ENCODE measurements around the gene TRAF2. TPM values are rescaled to one million over a fixed set of nuclear protein-coding genes. Genes with fewer than 3 reads are reported as not detected.

The TRAF2 gene
- total and polyA plus RNA-seq, 9 of the 15 experiments (the other 6 are each of a cell fraction or from before 2014, with no cell fraction given), result 0.24 to 45.2 (median 18.0) TPM

DNA sequence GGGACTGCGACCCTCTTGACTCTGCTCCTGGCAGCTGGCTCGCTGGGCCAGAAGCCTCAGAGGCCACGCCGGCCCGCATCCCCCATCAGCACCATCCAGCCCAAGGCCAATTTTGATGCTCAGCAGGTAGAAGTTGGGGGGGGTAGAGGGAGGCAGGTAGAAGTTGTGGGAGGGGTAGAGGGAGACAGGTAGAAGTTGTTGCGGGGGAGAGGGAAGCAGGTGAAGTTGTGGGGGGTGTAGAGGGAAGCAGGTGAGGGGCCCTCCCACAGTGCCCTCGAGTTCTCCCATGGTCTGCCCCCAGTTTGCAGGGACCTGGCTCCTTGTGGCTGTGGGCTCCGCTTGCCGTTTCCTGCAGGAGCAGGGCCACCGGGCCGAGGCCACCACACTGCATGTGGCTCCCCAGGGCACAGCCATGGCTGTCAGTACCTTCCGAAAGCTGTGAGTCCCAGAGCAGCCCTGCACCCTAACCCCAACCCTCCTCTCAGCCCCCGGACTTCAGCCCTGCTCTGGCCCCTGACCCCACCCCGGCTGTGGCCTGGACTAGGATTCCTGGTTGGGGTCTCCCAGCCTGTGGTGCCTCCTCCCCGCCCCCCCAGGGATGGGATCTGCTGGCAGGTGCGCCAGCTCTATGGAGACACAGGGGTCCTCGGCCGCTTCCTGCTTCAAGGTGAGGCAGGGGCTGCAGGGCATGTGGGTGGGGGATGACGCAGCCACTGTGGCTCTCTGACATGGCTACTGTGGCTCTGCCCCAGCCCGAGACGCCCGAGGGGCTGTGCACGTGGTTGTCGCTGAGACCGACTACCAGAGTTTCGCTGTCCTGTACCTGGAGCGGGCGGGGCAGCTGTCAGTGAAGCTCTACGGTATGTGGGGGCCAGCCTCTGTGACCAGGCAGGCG is 59.3 kb downstream of the TRAF2 start:
- intact Hi-C loops (cut with micrococcal nuclease) (loop anchor here (2.0 to 5.0 kb wide), 3 partner anchors 47 to 158 kb away; partner anchors contain the start of genes ABCA2 and PAXX), in situ Hi-C loops (cut with MboI) (loop anchor here (5.0 kb wide), 1 partner anchor 92 kb away; no protein-coding TSS in a partner anchor)
- BruUV-seq (replicated peaks), result no TSS peak
- ChIA-PET POLR2A (interaction anchor here (0.5 to 1.3 kb wide), 3 partner anchors 19 to 110 kb away, joined by 3 to 4 read pairs (median 3); no protein-coding TSS in a partner anchor), CTCF (ENCODE audit: low intra/inter-chr PET ratio) (interaction anchor here (0.6 kb wide), 2 partner anchors 118 to 233 kb away, joined by 3 to 4 read pairs; partner anchors contain the start of gene DIPK1B)
- TF ChIP-seq HMGN3 (IDR thresholded peaks at IDR 0.05; ENCODE audit: borderline replicate concordance, extremely low read depth, insufficient read length, low read depth, low read length), result peak; percentile 23
- TF ChIP-seq ZC3H4 (CRISPR knock-in tag; IDR thresholded peaks at IDR 0.05; ENCODE audit: borderline replicate concordance), result 0 out of 2 replicates have a peak, but pooled peaks have one; percentile 32
- TF ChIP-seq ZBTB8A (IDR thresholded peaks at IDR 0.05; ENCODE audit: partially characterized antibody), result no peak
- peak; percentile 2; the same call in 1 of the 2 replicates for TF ChIP-seq RBFOX2 (IDR thresholded peaks at IDR 0.05; ENCODE audit: low read depth, low read length)
- no peak for TF ChIP-seq SP1 (CRISPR knock-in tag; IDR thresholded peaks at IDR 0.05)
- TF ChIP-seq, protein P1, sequence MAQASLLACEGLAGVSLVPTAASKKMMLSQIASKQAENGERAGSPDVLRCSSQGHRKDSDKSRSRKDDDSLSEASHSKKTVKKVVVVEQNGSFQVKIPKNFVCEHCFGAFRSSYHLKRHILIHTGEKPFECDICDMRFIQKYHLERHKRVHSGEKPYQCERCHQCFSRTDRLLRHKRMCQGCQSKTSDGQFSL (CRISPR knock-in tag; IDR thresholded peaks at IDR 0.05), result peak; percentile 90
- TF ChIP-seq, protein P1 (tag; IDR thresholded peaks at IDR 0.05), result peak in 1 of 2 experiments; percentile 60; a peak in 1 of 4 replicates
- peak; percentile 14; the same call in 1 of the 2 replicates for TF ChIP-seq POLR2G (IDR thresholded peaks at IDR 0.05; ENCODE audit: low read depth, low read length)
- peak; percentile 35 for TF ChIP-seq PCBP1 (IDR thresholded peaks at IDR 0.05; ENCODE audit: low read depth, low read length, poor library complexity, severe bottlenecking)
- no peak for TF ChIP-seq RBM14 (IDR thresholded peaks at IDR 0.05; ENCODE audit: borderline replicate concordance, insufficient read depth, low read depth, low read length)
- TF ChIP-seq, protein P2, sequence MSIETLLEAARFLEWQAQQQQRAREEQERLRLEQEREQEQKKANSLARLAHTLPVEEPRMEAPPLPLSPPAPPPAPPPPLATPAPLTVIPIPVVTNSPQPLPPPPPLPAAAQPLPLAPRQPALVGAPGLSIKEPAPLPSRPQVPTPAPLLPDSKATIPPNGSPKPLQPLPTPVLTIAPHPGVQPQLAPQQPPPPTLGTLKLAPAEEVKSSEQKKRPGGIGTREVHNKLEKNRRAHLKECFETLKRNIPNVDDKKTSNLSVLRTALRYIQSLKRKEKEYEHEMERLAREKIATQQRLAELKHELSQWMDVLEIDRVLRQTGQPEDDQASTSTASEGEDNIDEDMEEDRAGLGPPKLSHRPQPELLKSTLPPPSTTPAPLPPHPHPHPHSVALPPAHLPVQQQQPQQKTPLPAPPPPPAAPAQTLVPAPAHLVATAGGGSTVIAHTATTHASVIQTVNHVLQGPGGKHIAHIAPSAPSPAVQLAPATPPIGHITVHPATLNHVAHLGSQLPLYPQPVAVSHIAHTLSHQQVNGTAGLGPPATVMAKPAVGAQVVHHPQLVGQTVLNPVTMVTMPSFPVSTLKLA (conservative IDR thresholded peaks at IDR 0.05), result 0 out of 4 replicates have a peak, but pooled peaks of 1 of the 2 experiments have one; percentile 24
- TF ChIP-seq EP400 (IDR thresholded peaks at IDR 0.05), result no peak
- 0 out of 2 replicates have a peak, but pooled peaks have one; percentile 3 for TF ChIP-seq ZNF644 (tag; IDR thresholded peaks at IDR 0.05; ENCODE audit: low read depth)
- 0 out of 2 replicates have a peak, but pooled peaks have one; percentile 13 for TF ChIP-seq HDGF (IDR thresholded peaks at IDR 0.05)
- peak; percentile 14; the same call in 1 of the 2 replicates for TF ChIP-seq ZFX (CRISPR knock-in tag; IDR thresholded peaks at IDR 0.05)
- H3K4me2 ChIP-seq (ENCODE audit: insufficient read depth, low read length), result peak overlapping the region; percentile 88
- DNase-seq (ENCODE audit: extremely low read depth in 1 of 4, low spot score in 3 of 4), result no peak
- whole genome bisulfite sequencing (ENCODE audit: insufficient coverage, low coverage, missing lambda C conversion rate), result 63% methylated on average over 10 of the region's 30 CpGs
- H3K36me3 ChIP-seq (ENCODE audit: control insufficient read depth, insufficient read depth, low read length), result peaks cover 29% of the 10 kb centered on the region; the same call in 2 of the 3 replicates
- no peaks in the 10 kb centered on the region for H3K27me3 ChIP-seq (ENCODE audit: control insufficient read depth in 2 of 2, insufficient read depth in 2 of 2, low read length in 2 of 2)
- ATAC-seq, result no peak
- H3K4me3 ChIP-seq, result no peak overlapping the region
- H2AFZ ChIP-seq (ENCODE audit: low read depth, low read length), result peak overlapping the region; percentile 97
- no peak for FAIRE-seq
- H3K4me1 ChIP-seq (replicated peaks in 1 of 2; ENCODE audit: control insufficient read depth in 2 of 2, insufficient read depth in 2 of 2, low read length in 2 of 2), result peaks cover 24 to 93% of the 10 kb centered on the region in 2 experiments
- H3K9me1 ChIP-seq (ENCODE audit: control insufficient read depth, insufficient read depth, low read length), result peaks cover 2% of the 10 kb centered on the region
- H3K27ac ChIP-seq (ENCODE audit: extremely low read depth, low read depth, low read length), result peak overlapping the region; percentile 78
- no peaks in the 10 kb centered on the region for H4K20me1 ChIP-seq (replicated peaks; ENCODE audit: control insufficient read depth, insufficient read depth, low read length)
- peak overlapping the region; percentile 65 to 83; a peak in 3 of 4 replicates for H3K9ac ChIP-seq (ENCODE audit: insufficient read depth in 1 of 2, low read depth in 2 of 2, low read length in 2 of 2)
- no peaks in the 10 kb centered on the region for H3K9me3 ChIP-seq (replicated peaks; ENCODE audit: control insufficient read depth, insufficient read depth, low read depth, low read length)
- H3K79me2 ChIP-seq (ENCODE audit: control insufficient read depth, insufficient read depth, low read length), result peaks cover 26% of the 10 kb centered on the region
